ENCODE measurements around the gene PRKAR1B.
A peak's percentile ranks its signal among the peaks of the same experiment; 100 is the strongest.

PRKAR1B gene

DNA sequence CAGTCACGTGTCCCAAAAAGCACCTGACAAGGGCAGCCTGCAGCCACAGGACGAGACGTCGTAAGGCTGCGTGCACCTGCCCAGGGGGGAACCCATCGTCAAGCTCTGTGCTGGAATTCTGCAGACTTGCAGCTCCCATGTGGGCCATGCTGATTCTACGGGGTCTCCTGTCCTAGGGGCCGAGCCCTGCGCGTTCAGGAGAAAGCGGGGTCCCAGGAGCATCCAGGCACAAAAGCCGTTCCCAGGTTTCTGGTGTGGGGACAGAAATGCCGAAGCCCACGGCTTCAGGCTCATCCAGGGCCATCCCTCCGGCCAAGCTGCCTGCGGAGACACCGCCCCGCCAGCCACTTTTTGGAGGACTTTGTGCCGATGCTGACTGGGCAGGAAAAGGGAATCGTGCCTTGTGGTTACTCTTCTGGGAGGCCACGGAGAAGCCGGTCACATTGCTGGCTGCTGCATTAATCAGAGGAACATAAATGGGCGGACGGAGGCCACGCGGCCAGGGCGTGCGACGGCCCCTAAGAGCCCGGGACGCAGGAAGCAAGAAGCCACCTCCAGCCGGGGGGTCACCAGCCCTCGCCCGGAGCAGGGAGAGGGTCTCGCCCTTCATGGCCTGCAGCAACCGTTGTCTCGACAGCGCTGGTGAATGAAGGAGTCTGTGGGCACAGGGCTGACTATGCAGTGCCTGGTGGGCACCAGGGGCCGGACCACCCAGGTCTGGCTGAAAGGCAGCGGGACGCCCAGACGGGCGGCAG, 144.8 kb downstream of the PRKAR1B start:
- TF ChIP-seq, protein P1, sequence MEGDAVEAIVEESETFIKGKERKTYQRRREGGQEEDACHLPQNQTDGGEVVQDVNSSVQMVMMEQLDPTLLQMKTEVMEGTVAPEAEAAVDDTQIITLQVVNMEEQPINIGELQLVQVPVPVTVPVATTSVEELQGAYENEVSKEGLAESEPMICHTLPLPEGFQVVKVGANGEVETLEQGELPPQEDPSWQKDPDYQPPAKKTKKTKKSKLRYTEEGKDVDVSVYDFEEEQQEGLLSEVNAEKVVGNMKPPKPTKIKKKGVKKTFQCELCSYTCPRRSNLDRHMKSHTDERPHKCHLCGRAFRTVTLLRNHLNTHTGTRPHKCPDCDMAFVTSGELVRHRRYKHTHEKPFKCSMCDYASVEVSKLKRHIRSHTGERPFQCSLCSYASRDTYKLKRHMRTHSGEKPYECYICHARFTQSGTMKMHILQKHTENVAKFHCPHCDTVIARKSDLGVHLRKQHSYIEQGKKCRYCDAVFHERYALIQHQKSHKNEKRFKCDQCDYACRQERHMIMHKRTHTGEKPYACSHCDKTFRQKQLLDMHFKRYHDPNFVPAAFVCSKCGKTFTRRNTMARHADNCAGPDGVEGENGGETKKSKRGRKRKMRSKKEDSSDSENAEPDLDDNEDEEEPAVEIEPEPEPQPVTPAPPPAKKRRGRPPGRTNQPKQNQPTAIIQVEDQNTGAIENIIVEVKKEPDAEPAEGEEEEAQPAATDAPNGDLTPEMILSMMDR (conservative IDR thresholded peaks at IDR 0.05) = no peak
- TF ChIP-seq ZFX (IDR thresholded peaks at IDR 0.05) = no peak
- no peak overlapping the region for H3K27ac ChIP-seq

DNA sequence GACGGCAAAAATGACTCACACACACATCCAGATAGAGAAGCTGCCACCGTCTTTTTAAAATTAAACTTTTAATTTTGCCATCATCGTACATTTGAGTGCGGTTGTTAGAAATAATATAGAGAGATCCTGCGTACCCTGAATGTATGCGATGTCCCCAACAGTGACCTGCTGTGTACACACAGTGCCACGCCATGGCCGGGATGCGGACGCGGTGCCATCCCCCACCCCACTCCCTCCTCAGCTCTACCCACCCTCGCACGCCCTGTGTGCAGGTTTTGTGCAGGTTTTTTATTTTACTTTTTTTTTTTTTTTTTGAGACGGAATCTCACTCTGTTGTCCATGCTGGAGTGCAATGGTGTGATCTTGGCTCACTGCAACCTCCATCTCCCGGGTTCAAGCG, 148.7 kb downstream of the PRKAR1B start:
- TF ChIP-seq ZFX (IDR thresholded peaks at IDR 0.05) = no peak
- TF ChIP-seq, protein P1 (conservative IDR thresholded peaks at IDR 0.05) = no peak
- no peak overlapping the region for H3K27ac ChIP-seq

GRCh38 chr7:577741-578370, 149.2 kb downstream of the PRKAR1B start:
- H3K27ac ChIP-seq = no peak overlapping the region
- TF ChIP-seq, protein P1 (conservative IDR thresholded peaks at IDR 0.05) = no peak
- TF ChIP-seq ZFX (IDR thresholded peaks at IDR 0.05) = no peak

GRCh38 chr7:577278-577665, 149.8 kb downstream of the PRKAR1B start:
- TF ChIP-seq, protein P1 (conservative IDR thresholded peaks at IDR 0.05) = no peak
- TF ChIP-seq ZFX (IDR thresholded peaks at IDR 0.05) = no peak
- H3K27ac ChIP-seq = no peak overlapping the region

DNA sequence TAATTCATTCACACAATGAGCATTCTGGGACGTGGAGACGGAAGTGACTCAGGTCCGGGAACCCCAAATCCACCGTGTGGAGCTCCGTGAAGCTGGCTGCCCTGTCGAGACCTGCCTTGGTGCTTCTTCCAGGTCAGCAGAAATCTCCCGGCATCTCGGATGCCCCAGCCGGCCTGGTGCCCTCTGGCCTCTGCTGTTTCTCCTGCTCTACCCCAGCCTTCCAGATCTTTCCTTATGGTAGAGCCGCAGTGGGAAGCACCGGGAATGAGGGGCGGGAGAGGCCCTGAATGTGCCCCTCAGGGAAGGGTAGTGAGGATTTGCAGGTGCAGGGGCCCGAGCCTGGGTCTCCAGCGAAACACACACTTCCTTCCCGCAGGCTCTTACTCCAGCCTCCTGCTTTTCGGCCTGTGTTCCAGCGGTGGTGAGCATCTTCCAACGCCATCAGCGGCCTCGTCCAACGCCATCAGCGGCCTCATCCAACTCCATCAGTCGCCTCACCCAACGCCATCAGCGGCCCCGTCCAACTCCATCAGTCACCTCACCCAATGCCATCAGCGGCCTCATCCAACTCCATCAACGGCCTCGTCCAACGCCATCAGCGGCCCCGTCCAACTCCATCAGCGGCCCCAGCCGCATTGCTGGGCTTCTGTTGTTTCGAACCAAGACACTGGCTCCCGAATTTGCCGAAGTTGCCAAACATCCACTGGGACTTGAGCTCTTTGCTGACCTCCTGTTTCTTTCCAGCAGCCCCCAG, 150.4 kb downstream of the PRKAR1B start:
- H3K27ac ChIP-seq = no peak overlapping the region
- no peak for TF ChIP-seq ZFX (IDR thresholded peaks at IDR 0.05)
- TF ChIP-seq, protein P1 (conservative IDR thresholded peaks at IDR 0.05) = no peak

GRCh38 chr7:575425-576366, 151.4 kb downstream of the PRKAR1B start:
- peak overlapping the region; percentile 11; the same call in 1 of the 2 replicates for H3K27ac ChIP-seq
- TF ChIP-seq, protein P1 (conservative IDR thresholded peaks at IDR 0.05) = no peak
- TF ChIP-seq ZFX (IDR thresholded peaks at IDR 0.05) = no peak

Measured in C4-2B (cell line).